Body of pancreas (tissue), 4 donors: Measurements from ENCODE around the gene TSC1.
A peak's percentile ranks its signal among the peaks of the same experiment; 100 is the strongest.

Experiments used
- CTCF ChIP-seq, 7 experiments: fragments of 450-650 bp in 4 of 7; fragments of 200-600 bp in 3 of 7; sonication (generic) in 3 of 7; IDR thresholded peaks; one replicate each; pipeline ENCODE4 v1.5.1; 2016 to 2019; ENCODE audit warnings: antibody characterized with exemption in 7 of 7
- POLR2A ChIP-seq, 3 donors: fragments of 450-650 bp; IDR thresholded peaks; one replicate each; pipeline ENCODE4 v1.6.1; 2016; ENCODE audit warnings: antibody characterized with exemption in 3 of 3, mild to moderate bottlenecking in 2 of 3

DNA sequence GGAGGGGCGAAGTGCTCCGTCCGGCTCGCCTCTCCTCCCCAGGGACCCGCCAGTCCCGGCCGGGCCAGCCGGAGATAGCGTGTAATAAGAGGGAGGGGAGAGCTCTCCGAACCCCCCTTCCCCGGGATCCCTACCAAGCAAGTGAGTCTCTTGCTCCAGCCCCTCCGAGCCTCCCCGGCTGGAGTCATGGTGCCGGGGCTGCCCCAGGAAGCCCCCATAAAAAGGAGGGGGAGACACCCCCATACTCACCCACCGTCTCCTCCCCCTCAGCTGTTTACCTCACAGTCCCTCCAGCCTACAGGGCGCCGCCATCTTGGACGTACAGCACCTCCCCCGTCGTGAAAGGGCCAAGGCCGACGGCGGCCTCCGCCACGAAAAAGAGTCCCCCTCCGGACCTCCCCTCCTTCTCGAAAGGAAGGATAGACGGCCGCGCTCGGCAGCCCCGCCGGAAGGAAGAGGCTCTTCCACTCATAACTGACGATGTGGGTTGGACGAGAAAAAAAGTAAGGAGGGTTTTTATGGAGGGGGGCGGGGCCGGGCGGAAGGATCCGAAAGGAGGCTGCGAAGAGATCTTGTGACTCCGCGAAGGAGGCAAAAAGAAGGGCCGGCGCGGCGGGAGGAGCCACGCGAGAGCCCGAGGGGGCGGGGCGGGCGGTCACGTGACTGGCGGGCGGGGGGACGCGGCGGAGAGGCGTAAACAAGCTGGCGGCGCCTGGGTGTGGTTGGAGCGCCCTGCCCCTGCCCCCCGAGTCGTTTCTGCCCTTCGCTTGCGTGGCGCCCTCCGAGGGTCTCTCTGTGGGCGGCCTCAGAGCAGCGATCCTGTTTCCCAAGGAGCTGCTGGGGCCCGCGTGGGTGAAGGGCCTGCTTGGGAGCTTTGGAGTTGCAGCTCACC, at the start of gene TSC1:
- TF ChIP-seq CTCF (IDR thresholded peaks at IDR 0.05) (no peak), POLR2A (IDR thresholded peaks at IDR 0.05) (peak; percentile 32 to 81 (median 78))
